CD14-positive monocyte (primary cell): ENCODE data around the gene CREG1. TPM values are rescaled to one million over a fixed set of nuclear protein-coding genes. Genes with fewer than 3 reads are reported as not detected.

ENCODE experiments used
- DNase-seq, 3 donors: peaks; one replicate each; pipeline ENCODE4 v3.0.0-alpha.2; 2011 to 2022
- H2AFZ ChIP-seq: 2 replicates; pipeline ENCODE4 v1.6.0; 2012; ENCODE audit warnings: mild to moderate bottlenecking, low read depth, low read length, inconsistent platforms; ENCODE audit not compliant: insufficient read depth, poor library complexity, severe bottlenecking
- H3K27ac ChIP-seq, 2 donors: 1 replicate in 1 of 2; 2 replicates in 1 of 2; pipeline ENCODE4 v1.5.1; 2012 to 2013; ENCODE audit warnings: low read length in 2 of 2, control low read depth in 1 of 2, inconsistent platforms in 1 of 2, low read depth in 1 of 2, mild to moderate bottlenecking in 1 of 2
- H3K27me3 ChIP-seq, 2 donors: one replicate each; pipeline versions ENCODE4 v1.6.0 to v1.6.1; 2011 to 2013; ENCODE audit warnings: low read length in 2 of 2; ENCODE audit not compliant: control insufficient read depth in 2 of 2, insufficient read depth in 2 of 2
- H3K36me3 ChIP-seq, 2 donors: replicated peaks in 1 of 2; 1 replicate in 1 of 2; 2 replicates in 1 of 2; pipeline versions ENCODE4 v1.5.1 to v1.6.1; 2012 to 2013; ENCODE audit warnings: low read length in 2 of 2, control low read depth in 1 of 2, inconsistent platforms in 1 of 2, mild to moderate bottlenecking in 1 of 2; ENCODE audit not compliant: insufficient read depth in 2 of 2, control insufficient read depth in 1 of 2
- H3K4me1 ChIP-seq, 2 donors: 1 replicate in 1 of 2; 2 replicates in 1 of 2; pipeline versions ENCODE4 v1.5.1 to v1.6.1; 2012 to 2013; ENCODE audit warnings: low read length in 2 of 2, control low read depth in 1 of 2, inconsistent platforms in 1 of 2, mild to moderate bottlenecking in 1 of 2, moderate library complexity in 1 of 2; ENCODE audit not compliant: insufficient read depth in 2 of 2, control insufficient read depth in 1 of 2
- H3K4me2 ChIP-seq: replicated peaks from 2 replicates; pipeline ENCODE3; 2012; ENCODE audit warnings: low read length, moderate library complexity, mild to moderate bottlenecking; ENCODE audit not compliant: poor library complexity, severe bottlenecking; ENCODE audit errors: extremely low read depth
- H3K4me3 ChIP-seq, 3 experiments: fragments of 200-600 bp in 1 of 3; sonication (generic) in 1 of 3; replicated peaks in 1 of 3; 1 replicate in 2 of 3; 2 replicates in 1 of 3; pipeline ENCODE4 v1.5.1; 2011 to 2013; ENCODE audit warnings: low read length in 3 of 3, mild to moderate bottlenecking in 3 of 3, control low read depth in 2 of 3, low read depth in 2 of 3, inconsistent platforms in 1 of 3, moderate library complexity in 1 of 3
- H3K79me2 ChIP-seq: 2 replicates; pipeline ENCODE4 v1.6.0; 2012; ENCODE audit warnings: mild to moderate bottlenecking, control low read depth, inconsistent platforms, low read length, moderate library complexity; ENCODE audit not compliant: insufficient read depth
- H3K9ac ChIP-seq: 2 replicates; pipeline ENCODE4 v1.6.0; 2017; ENCODE audit warnings: low read length, mild to moderate bottlenecking; ENCODE audit not compliant: insufficient read depth, poor library complexity, severe bottlenecking
- H3K9me3 ChIP-seq, 2 donors: replicated peaks in 1 of 2; 1 replicate in 1 of 2; 2 replicates in 1 of 2; pipeline versions ENCODE4 v1.5.1 to v1.6.1; 2012 to 2013; ENCODE audit warnings: low read length in 2 of 2, control low read depth in 1 of 2; ENCODE audit not compliant: control insufficient read depth in 1 of 2, insufficient read depth in 1 of 2
- H4K20me1 ChIP-seq: 2 replicates; pipeline ENCODE4 v1.6.0; 2012; ENCODE audit warnings: mild to moderate bottlenecking, low read length, control low read depth, moderate library complexity; ENCODE audit not compliant: insufficient read depth
- H3K27ac Mint-ChIP-seq, 7 donors: one replicate each; pipeline ENCODE4 v1.8.0; 2020; ENCODE audit warnings: mild to moderate bottlenecking in 7 of 7, mixed read lengths in 7 of 7, moderate library complexity in 6 of 7, inconsistent platforms in 2 of 7
- H3K27me3 Mint-ChIP-seq, 3 donors: one replicate each; pipeline ENCODE4 v1.8.0; 2021 to 2022; ENCODE audit warnings: low read depth in 3 of 3, mild to moderate bottlenecking in 3 of 3, mixed read lengths in 3 of 3, moderate library complexity in 3 of 3, inconsistent platforms in 1 of 3
- H3K36me3 Mint-ChIP-seq, 2 donors: one replicate each; pipeline ENCODE4 v1.8.0; 2020; ENCODE audit warnings: mixed read lengths in 2 of 2, inconsistent platforms in 1 of 2, mild to moderate bottlenecking in 1 of 2
- H3K4me1 Mint-ChIP-seq: one replicate; pipeline ENCODE4 v1.8.0; 2020; ENCODE audit warnings: mild to moderate bottlenecking, mixed read lengths
- H3K4me3 Mint-ChIP-seq, 2 donors: one replicate each; pipeline ENCODE4 v1.8.0; 2020; ENCODE audit warnings: mild to moderate bottlenecking in 2 of 2, mixed read lengths in 2 of 2, moderate library complexity in 1 of 2
- H3K9me3 Mint-ChIP-seq, 7 donors: one replicate each; pipeline ENCODE4 v1.8.0; 2020 to 2022; ENCODE audit warnings: mixed read lengths in 7 of 7, mild to moderate bottlenecking in 6 of 7, moderate library complexity in 6 of 7, inconsistent platforms in 2 of 7
- WGBS: methylation state at CpG from one replicate; pipeline ENCODE4 v1.1.5; 2013; ENCODE audit warnings: missing lambda C conversion rate; ENCODE audit not compliant: insufficient coverage; 5-methylcytosine and 5-hydroxymethylcytosine counted together
- intact Hi-C, 2 donors: fragments of 100-400 bp; cut with micrococcal nuclease; formaldehyde crosslinking; loops; one replicate each; pipeline versions ENCODE4 v1.15.0 to v1.15.1; 2023
- polyA plus RNA-seq, 3 donors: library from polyadenylated mRNA; depleted of rRNA in 1 of 3; unstranded in 2 of 3; stranded (reverse) in 1 of 3; fragments of 300-500 nt in 2 of 3; fragments of >200 nt in 1 of 3; fragmentation: Illumina TruSeq in 2 of 3; gene quantifications; 1 replicate in 2 of 3; 2 replicates in 1 of 3; pipeline ENCODE4 v1.2.3, GENCODE V29; 2012 to 2021
- TF ChIP-seq, protein P1 (sequence below): fragments of 200-600 bp; IDR thresholded peaks from one replicate; pipeline ENCODE4 v1.8.0; 2022; ENCODE audit warnings: antibody characterized with exemption, mild to moderate bottlenecking

CREG1 gene
- polyA plus RNA-seq, 3 donors = 150 to 309 (median 248) TPM

DNA sequence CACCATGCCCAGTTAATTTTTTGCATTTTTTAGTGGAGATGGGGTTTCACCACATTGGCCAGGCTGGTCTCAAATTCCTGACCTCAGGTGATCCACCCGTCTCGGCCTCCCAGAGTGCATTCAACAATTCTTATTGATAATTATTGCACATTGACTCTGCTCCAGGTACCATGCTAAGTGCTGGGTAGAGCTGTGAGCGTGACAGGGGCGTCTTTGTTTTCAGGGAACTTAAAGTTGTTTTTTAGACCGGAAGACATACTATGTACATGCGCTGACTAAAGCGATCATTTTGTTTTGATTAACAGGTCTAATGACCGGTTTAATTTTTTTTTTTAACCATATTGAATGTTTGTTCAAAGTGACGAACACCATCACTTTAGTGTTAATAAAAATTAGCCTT is 39.3 kb downstream of the CREG1 start:
- H3K27ac Mint-ChIP-seq = no peak overlapping the region

DNA sequence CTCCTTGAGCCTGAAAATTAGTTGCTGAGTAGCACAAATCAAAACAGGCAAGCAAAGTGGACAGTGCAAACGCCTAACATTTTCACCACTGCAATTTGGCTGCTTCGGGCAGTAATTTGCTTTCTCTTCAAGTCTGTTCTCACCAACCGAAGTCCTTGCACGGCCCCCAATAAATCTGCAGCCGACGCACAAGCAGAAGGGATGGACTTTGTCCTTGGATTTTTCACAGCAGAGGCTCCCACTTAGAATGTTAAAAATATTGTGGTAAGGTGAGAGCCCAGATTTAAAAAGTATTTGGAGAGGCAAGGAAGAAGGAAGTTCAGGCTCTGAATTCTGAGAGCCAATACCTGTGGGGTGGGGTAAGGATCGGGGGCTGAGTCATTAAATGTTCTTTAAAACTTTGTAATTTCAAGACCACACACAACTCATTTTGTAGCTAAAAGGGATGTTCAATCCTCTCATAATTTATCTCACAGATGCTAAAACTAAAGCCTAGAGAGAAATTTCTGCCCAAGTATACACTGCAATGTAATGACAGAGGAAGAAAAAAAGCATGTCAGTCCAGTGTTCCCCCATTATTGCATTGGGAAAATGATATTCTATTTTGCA is 41.4 kb downstream of the CREG1 start:
- H3K27ac Mint-ChIP-seq = peak overlapping the region in 1 of 7 donors; percentile 26
- no peak overlapping the region for H2AFZ ChIP-seq
- no peaks in the 10 kb centered on the region for H3K9me3 Mint-ChIP-seq
- no peak overlapping the region for H3K4me3 Mint-ChIP-seq
- no peaks in the 10 kb centered on the region for H3K79me2 ChIP-seq
- intact Hi-C loops = no loop called here
- WGBS = 93% methylated on average over 3 of the region's 7 CpGs
- no peak overlapping the region for H3K9ac ChIP-seq
- no peaks in the 10 kb centered on the region for H3K9me3 ChIP-seq
- no peaks in the 10 kb centered on the region for H3K4me1 Mint-ChIP-seq
- peaks cover 2 to 5% (median 3%) of the 10 kb centered on the region in 3 donors for H3K27me3 Mint-ChIP-seq
- no peak for DNase-seq
- no peaks in the 10 kb centered on the region for H3K36me3 ChIP-seq
- no peaks in the 10 kb centered on the region for H3K27me3 ChIP-seq
- H3K36me3 Mint-ChIP-seq = no peaks in the 10 kb centered on the region
- no peak overlapping the region for H3K27ac ChIP-seq
- no peak overlapping the region for H3K4me3 ChIP-seq
- TF ChIP-seq, protein P1, sequence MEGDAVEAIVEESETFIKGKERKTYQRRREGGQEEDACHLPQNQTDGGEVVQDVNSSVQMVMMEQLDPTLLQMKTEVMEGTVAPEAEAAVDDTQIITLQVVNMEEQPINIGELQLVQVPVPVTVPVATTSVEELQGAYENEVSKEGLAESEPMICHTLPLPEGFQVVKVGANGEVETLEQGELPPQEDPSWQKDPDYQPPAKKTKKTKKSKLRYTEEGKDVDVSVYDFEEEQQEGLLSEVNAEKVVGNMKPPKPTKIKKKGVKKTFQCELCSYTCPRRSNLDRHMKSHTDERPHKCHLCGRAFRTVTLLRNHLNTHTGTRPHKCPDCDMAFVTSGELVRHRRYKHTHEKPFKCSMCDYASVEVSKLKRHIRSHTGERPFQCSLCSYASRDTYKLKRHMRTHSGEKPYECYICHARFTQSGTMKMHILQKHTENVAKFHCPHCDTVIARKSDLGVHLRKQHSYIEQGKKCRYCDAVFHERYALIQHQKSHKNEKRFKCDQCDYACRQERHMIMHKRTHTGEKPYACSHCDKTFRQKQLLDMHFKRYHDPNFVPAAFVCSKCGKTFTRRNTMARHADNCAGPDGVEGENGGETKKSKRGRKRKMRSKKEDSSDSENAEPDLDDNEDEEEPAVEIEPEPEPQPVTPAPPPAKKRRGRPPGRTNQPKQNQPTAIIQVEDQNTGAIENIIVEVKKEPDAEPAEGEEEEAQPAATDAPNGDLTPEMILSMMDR = no peak
- no peaks in the 10 kb centered on the region for H3K4me1 ChIP-seq
- no peak overlapping the region for H3K4me2 ChIP-seq
- no peaks in the 10 kb centered on the region for H4K20me1 ChIP-seq

More for the DNA sequence above, 39.3 kb downstream of the CREG1 start:
- TF ChIP-seq, protein P1 = no peak
- Histone ChIP-seq H3K79me2 (no peaks in the 10 kb centered on the region), H2AFZ (no peak overlapping the region), H3K9ac (no peak overlapping the region), H4K20me1 (no peaks in the 10 kb centered on the region), H3K4me2 (no peak overlapping the region), H3K4me3 (no peak overlapping the region), H3K9me3 (no peaks in the 10 kb centered on the region), H3K27ac (no peak overlapping the region), H3K36me3 (no peaks in the 10 kb centered on the region), H3K27me3 (no peaks in the 10 kb centered on the region), H3K4me1 (no peaks in the 10 kb centered on the region)
- WGBS = 100% methylated on average over 5 of the region's 9 CpGs
- no peaks in the 10 kb centered on the region for H3K4me1 Mint-ChIP-seq
- H3K9me3 Mint-ChIP-seq = no peaks in the 10 kb centered on the region
- no peak for DNase-seq
- intact Hi-C loops = no loop called here
- H3K36me3 Mint-ChIP-seq = no peaks in the 10 kb centered on the region
- H3K27me3 Mint-ChIP-seq = peaks cover 2 to 3% (median 3%) of the 10 kb centered on the region in 3 donors
- no peak overlapping the region for H3K4me3 Mint-ChIP-seq
